Measurements from ENCODE around the gene HBZ. TPM values are rescaled to one million over a fixed set of nuclear protein-coding genes. Genes with fewer than 3 reads are reported as not detected.
"Not testable (repeated sequence)": the region's sequence is repeated elsewhere in the genome, so short reads cannot be mapped to it uniquely, and the experiment has no call there.

Gene HBZ
- polyA plus RNA-seq, 5 donors = 0.69 to 6.9 (median 4.8) TPM

DNA sequence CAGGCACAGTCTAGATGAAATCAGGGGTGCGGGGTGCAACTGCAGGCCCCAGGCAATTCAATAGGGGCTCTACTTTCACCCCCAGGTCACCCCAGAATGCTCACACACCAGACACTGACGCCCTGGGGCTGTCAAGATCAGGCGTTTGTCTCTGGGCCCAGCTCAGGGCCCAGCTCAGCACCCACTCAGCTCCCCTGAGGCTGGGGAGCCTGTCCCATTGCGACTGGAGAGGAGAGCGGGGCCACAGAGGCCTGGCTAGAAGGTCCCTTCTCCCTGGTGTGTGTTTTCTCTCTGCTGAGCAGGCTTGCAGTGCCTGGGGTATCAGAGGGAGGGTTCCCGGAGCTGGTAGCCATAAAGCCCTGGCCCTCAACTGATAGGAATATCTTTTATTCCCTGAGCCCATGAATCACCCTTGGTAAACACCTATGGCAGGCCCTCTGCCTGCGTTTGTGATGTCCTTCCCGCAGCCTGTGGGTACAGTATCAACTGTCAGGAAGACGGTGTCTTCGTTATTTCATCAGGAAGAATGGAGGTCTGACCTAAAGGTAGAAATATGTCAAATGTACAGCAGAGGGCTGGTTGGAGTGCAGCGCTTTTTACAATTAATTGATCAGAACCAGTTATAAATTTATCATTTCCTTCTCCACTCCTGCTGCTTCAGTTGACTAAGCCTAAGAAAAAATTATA, 25.7 kb downstream of the HBZ start:
- no peak for DNase-seq

DNA sequence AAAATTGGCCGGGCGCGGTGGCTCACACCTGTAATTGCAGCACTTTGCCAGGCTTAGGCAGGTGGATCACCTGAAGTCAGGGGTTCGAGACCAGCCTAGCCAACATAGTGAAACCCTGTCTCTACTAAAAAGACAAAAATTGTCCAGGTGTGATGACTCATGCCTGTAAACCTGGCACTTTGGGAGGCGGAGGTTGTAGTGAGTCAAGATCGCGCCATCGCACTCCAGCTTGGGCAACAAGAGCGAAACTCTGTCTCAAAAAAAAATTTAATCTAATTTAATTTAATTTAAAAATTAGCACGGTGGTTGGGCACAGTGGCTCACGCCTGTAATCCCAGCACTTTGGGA, 26.2 kb downstream of the HBZ start:
- no peak for DNase-seq

DNA sequence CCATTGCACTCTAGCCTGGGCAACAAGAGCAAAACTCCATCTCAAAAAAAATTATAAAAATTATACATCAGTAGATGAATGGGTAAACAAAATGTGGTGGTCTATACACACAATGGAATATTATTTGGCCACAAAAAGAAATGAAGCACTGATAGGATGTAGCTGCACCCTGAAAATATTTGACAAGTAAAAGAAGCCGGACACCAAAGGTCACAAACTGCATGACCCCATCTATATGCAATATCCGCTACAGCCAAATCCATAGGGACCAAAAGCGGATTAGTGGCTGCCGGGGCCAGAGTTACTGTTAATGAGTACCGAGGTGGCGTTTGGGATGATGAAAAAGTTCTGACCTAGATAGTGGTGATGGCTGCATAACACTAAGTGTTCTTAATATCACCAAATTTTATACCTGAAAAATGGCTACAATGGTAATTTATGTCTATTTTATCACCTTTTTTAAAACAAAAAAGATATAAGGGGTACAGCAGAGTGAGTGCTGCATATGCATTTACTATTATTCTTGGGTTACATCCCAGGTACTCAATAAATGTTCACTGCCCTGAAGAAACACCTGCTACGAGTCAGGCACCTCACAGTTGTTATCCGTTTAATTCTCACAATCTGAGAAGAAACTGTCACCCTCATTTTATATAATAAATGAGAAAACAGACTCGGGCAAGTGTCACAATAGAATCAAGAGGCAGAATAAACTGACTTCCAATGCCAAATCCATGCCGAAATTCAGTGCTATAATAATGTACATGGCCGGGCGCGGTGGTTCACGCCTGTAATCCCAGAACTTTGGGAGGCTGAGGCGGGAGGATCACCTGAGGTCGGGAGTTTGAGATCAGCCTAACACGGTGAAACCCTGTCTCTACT, 27.0 kb downstream of the HBZ start:
- no peak for DNase-seq

DNA sequence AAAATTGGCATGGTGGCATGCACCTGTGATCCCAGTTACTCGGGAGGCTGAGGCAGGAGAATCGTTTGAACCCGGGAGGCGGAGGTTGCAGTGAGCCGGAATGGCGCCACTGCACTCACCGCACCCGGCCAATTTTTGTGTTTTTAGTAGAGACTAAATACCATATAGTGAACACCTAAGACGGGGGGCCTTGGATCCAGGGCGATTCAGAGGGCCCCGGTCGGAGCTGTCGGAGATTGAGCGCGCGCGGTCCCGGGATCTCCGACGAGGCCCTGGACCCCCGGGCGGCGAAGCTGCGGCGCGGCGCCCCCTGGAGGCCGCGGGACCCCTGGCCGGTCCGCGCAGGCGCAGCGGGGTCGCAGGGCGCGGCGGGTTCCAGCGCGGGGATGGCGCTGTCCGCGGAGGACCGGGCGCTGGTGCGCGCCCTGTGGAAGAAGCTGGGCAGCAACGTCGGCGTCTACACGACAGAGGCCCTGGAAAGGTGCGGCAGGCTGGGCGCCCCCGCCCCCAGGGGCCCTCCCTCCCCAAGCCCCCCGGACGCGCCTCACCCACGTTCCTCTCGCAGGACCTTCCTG, 27.7 kb downstream of the HBZ start, which contains the start of gene HBQ1:
Gene HBQ1 (plus strand): TSS at position 359 of the 575 bp plus-strand sequence. CDS start 28 bp downstream, at position 387.
- DNase-seq = no peak

DNA sequence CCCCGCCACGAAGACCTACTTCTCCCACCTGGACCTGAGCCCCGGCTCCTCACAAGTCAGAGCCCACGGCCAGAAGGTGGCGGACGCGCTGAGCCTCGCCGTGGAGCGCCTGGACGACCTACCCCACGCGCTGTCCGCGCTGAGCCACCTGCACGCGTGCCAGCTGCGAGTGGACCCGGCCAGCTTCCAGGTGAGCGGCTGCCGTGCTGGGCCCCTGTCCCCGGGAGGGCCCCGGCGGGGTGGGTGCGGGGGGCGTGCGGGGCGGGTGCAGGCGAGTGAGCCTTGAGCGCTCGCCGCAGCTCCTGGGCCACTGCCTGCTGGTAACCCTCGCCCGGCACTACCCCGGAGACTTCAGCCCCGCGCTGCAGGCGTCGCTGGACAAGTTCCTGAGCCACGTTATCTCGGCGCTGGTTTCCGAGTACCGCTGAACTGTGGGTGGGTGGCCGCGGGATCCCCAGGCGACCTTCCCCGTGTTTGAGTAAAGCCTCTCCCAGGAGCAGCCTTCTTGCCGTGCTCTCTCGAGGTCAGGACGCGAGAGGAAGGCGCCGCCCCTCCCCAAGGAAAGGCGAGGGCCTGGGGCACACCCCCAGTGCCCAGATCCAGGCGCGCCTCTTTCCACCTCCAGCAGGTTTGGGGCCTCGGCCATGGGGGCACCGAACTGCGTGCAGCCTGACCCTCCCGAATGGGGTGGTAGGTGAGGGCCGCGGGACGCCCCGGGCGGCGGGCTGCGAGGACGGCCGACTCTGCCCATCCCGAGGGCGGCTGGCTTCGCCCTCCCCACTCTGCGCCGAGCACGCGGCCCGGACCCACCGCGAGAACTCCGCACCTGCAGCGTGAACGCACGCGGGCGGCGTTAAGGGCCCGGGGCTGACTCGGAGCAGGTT, 28.5 kb downstream of the HBZ start:
- peak in 1 of 2 donors; percentile 36 for DNase-seq

DNA sequence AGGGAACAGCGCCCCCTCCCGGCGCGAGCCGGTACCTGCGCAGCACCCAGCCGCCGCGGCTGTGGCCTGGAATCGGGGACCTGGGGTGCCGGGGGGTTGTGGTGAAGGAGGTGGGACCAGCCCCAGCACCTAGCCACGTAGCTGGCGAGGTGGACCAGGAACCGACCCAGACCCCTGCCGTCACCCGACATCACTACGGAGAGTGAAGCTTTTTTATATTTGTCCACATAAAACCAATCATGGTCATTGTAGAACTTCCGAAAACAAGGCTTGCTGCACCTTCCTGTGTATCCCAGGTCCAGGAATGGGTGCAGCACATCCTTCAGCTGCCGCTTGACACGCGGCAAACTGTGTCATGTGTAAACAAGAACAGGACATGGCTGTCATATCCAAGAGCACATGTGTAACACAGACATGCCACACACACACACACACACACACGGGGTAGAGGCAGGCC, 29.1 kb downstream of the HBZ start:
- DNase-seq = no peak

DNA sequence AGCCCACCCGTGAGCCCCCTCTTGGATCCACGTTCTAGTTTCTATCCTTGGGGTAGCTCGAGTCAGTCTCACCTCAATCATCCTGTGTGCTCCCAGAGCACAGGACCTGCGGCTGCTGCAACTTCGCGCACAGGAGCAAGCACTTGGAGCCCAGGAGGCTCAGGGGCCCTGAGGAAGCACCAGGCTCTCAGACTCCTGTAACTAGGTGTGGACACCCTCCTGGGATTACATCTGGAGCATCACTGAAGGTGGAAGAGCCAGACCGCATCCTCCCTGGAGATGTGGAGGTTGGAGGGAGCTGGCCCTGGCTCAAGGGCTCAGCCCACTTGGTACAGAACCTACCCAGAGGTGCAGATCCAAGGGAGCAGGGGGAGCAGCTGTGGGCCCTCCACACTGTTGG, 30.6 kb downstream of the HBZ start:
- no peak for DNase-seq

DNA sequence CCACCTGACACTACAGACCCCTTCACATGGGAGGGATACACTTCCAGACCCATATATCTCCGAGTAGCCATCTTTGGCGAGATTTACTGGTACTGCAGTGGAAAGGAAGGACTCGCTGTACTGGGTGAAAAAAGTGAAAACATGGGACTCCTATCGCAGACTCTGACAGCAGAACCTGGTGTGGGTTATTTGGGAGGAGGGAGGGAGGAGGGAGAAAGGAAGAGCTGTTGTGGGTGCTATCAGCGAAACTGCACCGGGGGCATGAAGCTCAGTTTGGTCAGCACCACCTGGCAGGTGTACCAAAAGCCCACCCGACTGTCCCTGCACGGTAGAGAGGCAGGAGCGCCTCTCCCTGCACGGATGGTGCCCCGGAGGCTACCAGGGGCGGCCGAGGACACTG, 32.8 kb downstream of the HBZ start:
- no peak for DNase-seq

DNA sequence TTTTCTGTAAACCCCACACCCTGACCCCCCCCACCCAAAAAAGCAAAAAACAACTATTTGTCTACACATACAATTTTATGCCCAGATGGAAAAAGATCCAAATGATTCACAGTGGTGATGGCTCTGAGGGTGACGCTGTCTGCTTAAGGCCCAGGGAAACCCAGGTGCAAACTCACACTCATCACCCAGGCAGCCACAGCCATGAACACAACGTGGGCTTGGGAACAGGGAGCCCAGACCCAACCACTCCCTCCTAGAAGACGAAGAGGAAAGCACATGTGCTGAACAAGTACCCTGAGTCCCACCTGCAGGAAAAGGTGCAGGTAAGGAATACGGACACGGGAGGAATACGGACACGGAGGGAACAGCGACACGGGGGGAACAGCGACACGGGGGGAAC, 33.2 kb downstream of the HBZ start:
- no peak for DNase-seq

DNA sequence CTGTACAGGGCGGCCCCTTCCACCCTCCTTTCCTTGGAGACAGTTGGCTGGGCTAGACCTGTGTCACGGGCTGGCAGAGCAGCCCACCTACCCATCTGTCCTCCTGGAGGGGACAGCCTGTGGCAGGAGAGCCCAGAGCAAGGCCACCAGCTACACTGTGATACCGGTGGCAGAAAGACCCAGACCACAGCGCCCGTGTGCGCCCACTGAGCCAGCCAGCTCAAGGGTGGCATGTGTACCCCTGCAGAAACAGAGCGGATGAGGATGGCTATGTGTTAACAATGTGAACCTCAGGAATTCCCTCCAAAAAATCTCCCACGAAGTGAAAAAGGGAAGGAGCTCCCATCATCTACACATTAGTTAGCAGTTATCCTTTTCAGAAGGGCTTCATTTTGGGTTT, 34.9 kb downstream of the HBZ start:
- no peak for DNase-seq

DNA sequence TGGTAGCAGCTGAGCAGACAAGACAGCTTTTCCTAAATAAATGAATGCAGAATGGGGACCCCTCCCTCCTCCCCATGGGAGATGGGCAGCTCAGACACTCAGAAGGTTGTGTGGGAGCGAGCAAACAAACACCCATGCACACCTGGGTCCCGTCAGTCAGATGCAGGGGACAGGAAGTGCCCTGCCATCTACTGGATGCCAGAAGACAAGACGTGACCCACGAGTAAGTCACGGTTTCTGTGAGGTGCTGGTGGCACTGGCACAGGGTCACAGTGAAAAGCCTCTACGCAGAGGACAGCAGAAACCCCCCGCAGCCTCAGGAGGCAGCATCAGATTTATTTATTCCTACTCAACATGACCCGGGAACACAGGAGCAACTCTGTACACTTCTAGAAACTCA, 36.2 kb downstream of the HBZ start:
- DNase-seq = no peak

DNA sequence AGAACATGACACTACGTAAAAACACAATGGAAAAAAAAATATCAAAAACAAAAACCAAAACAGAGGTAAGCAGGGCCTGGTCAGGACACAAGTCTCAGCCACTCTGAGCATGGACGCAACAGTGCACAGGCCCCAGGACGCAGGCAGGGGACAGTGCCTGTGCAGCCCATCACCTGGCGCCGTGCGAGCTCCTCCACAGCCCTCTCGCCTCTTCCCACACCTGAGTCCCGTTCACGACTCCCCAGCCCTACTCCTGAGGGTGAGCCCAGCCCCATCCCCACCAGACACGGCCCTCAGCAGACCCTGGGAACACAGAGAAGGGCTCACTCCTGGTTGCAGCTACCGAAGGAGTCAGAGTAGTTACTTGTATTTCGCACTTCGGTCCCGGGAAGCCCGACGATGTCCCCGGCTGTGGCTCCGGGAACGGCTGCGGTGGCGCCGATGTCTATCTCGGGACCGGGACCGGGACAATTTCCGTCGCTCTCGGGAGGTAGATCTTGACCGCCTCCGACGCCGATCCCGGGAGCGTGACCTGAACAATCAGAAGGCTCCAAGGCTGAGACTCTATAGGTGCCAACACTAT, 37.3 kb downstream of the HBZ start:
- no peak for DNase-seq

DNA sequence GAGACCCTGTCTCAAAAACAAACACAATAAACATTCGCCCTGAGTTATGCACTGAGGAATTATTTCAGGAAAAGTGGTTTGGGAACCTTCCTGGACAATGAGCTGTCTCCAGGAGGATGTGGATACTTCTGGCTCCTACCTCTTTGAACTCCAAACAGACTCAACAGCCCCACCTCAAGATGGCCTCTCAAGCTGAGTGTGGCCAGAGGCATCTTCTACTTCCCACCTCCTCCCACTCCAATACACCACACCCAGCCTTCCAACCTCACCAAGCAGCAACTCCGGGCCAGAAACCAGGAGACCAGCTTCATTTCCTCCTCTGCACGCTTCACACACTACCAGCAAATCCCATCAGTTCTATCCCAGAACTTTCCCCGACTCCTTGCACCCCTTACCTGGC, 39.4 kb downstream of the HBZ start:
- DNase-seq = no peak

DNA sequence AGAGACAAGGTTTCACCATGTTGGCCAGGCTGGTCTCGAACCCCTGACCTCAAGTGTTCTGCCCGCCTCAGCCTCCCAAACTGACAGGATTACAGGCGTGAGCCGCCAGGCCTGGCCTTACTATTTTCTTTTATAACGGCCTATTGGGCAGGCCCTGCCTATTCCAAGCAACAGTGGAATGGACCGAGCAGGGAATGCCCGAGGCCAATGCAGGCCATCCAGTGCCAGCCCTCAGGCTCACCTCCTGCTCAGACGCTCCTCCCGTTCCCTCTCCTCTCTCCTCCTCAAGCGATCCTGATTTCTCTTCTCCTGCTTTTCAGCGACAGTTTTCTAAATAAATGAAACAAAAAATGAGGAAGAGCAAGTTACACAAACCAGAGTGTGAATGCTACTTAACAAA, 40.2 kb downstream of the HBZ start:
- no peak for DNase-seq

DNA sequence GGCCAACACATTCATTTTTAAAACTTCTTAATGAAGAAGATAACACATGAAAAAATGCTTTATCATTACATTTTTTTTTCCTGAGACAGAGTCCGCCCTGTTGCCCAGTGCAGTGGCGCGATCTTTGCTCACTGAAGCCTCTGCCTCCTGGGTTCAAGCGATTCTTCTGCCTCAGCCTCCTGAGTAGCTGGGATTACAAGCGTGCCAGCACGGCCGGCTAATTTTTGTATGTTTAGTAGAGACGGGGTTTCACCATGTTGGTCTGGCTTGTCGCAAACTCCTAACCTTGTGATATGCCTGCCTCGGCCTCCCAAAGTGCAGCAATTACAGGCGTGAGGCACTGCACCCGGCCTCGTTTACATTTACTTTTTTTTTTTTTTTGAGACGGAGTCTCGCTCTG, 41.0 kb downstream of the HBZ start:
- no peak for DNase-seq

DNA sequence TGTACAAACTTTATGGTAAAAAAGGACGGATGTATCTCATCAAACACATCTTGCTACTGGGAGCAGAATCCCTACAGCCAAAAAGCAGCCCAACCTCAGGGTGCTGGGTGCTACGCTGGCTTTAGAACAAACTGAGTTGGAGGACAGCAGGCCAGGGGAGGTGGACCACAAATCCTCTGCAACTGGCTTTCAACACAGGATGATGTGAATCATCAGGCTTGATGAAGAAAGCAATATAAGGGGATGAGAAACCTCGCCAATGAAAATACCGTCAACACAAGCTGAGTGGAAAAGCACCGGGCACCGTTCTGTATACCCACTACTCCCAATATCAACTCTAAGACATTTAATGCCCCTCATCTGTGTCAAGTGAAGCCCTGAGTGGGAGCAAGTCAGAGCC, 42.1 kb downstream of the HBZ start:
- DNase-seq = no peak

DNA sequence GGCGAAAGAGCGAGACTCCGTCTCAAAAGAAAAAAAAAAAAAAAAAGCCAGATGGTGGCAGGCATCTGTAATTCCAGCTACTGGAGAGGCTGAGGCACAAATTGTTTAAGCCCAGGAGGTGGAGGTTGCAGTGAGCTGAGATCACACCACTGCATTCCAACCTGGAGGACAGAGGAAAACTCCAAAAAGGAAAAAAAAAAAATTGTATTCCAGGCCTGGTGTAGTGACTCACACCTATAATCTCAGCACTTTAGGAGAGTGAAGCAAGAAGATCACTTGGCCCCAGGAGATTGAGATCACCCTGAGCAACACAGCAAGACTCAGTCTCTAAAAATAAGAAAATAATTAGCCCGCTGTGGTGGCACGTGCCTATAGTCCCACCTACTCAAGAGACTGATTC, 47.9 kb downstream of the HBZ start:
- DNase-seq = no peak

DNA sequence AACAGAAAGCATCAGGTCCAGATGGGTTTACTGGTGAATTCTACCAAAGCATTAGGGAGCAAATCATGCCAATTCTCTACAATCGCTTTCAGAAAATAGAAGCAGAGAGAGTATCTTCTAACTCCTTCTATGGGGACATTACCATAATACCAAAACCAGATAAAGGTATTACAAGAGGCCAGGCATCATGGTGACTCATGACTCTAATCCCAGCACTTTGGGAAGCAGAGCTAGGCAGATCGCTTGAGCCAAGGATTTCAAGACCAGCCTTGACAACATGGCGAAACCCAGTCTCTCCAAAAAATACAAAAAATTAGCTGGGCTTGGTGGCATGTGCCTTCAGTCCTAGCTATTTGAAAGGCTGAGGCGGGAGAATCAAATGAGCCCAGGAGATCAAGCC, 50.8 kb downstream of the HBZ start:
- no peak for DNase-seq

DNA sequence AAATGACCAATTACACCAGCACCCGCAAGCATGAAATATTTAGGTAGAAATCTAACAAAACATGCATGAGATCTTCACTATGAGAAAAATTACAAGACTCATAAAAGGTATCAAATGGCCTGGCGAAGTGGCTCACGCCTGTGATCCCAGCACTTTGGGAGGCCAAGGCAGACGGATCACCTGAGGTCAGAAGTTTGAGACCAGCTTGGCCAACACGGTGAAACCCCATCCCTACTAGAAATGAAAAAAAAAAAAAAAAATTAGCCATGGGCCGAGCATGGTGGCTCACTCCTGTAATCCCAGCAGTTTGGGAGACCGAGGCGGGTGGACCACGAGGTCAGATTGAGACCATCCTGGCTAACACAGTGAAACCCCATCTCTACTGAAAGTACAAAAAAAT, 51.6 kb downstream of the HBZ start:
- not testable (repeated sequence) for DNase-seq
